GM12878 (cell line): ENCODE results near the gene GLTP. TPM values are rescaled to one million over a fixed set of nuclear protein-coding genes. Genes with fewer than 3 reads are reported as not detected.
A peak's percentile ranks its signal among the peaks of the same experiment; 100 is the strongest.

Experiments used
- ATAC-seq: fragments of 200-7000 bp; cut with Tn5 transposase; 3 replicates; pipeline ENCODE4 v1.9.1; 2020; ENCODE audit warnings: mild to moderate bottlenecking, moderate library complexity
- BruUV-seq: library from RNA; stranded (reverse); fragments of 400-500 nt; replicated peaks from 2 replicates; lab custom pipeline; 2021; lab: Mats Ljungman, UMichigan
- CTCF ChIA-PET: fragments of 300-600 bp; sonication (Branson Sonifier 250); formaldehyde crosslinking; extraction: SDS; loops from one replicate; lab custom pipeline; 2021; ENCODE audit warnings: inconsistent platforms; lab: Yijun Ruan, JAX
- POLR2A ChIA-PET: fragments of 350-600 bp; formaldehyde crosslinking; extraction: SDS; loops from one replicate; lab custom pipeline; 2021; ENCODE audit warnings: inconsistent platforms; lab: Charles Lee
- RAD21 ChIA-PET: fragments of 300-600 bp; sonication (Branson Sonifier 250); formaldehyde crosslinking; loops from one replicate; lab custom pipeline; 2023; ENCODE audit warnings: antibody characterized with exemption; ENCODE audit not compliant: unreplicated experiment; lab: Charles Lee
- SMC1A ChIA-PET: fragments of 300-600 bp; sonication (Branson Sonifier 250); formaldehyde crosslinking; loops from one replicate; lab custom pipeline; 2023; ENCODE audit not compliant: unreplicated experiment, uncharacterized antibody; lab: Charles Lee
- DNase-seq: peaks from one replicate; pipeline ENCODE4 v3.0.0-alpha.2; 2011; ENCODE audit warnings: low read depth, low spot score
- FAIRE-seq: peaks from 3 replicates; lab custom pipeline; 2011; peaks lifted over from hg19 to GRCh38; lab: Jason Lieb, UNC
- H2AFZ ChIP-seq: 2 replicates; pipeline ENCODE4 v1.6.0; 2011; ENCODE audit warnings: low read depth, low read length, control low read depth; ENCODE audit not compliant: control insufficient read depth
- H3K27ac ChIP-seq: 2 replicates; pipeline ENCODE4 v1.5.1; 2011; ENCODE audit warnings: control low read depth; ENCODE audit not compliant: control insufficient read depth, insufficient read depth
- H3K27me3 ChIP-seq, 2 experiments: replicated peaks in 1 of 2; 2 replicates each; pipeline versions ENCODE4 v1.6.0 to v1.6.1; 2011; ENCODE audit warnings: low read length in 1 of 2; ENCODE audit not compliant: control insufficient read depth in 2 of 2, insufficient read depth in 2 of 2
- H3K36me3 ChIP-seq, 2 experiments: 2 replicates each; pipeline ENCODE4 v1.5.1; 2011; ENCODE audit warnings: low read length in 1 of 2; ENCODE audit not compliant: control insufficient read depth in 2 of 2, insufficient read depth in 2 of 2
- H3K4me1 ChIP-seq: 2 replicates; pipeline ENCODE4 v1.6.1; 2011; ENCODE audit warnings: mild to moderate bottlenecking, low read length, moderate library complexity, mixed read lengths; ENCODE audit not compliant: control insufficient read depth, insufficient read depth
- H3K4me2 ChIP-seq: 2 replicates; pipeline ENCODE4 v1.6.0; 2011; ENCODE audit warnings: control low read depth; ENCODE audit not compliant: control insufficient read depth, insufficient read depth
- H3K4me3 ChIP-seq: fragments of 200-600 bp; sonication (generic); 2 replicates; pipeline ENCODE4 v1.5.1; 2016
- H3K79me2 ChIP-seq: 2 replicates; pipeline ENCODE4 v1.6.0; 2011; ENCODE audit warnings: low read length; ENCODE audit not compliant: control insufficient read depth, insufficient read depth
- H3K9ac ChIP-seq: 2 replicates; pipeline ENCODE4 v1.8.0; 2011; ENCODE audit warnings: low read length, control low read depth, mixed read lengths; ENCODE audit not compliant: control insufficient read depth, insufficient read depth
- H3K9me3 ChIP-seq: replicated peaks from 3 replicates; pipeline ENCODE4 v1.5.1; 2011; ENCODE audit warnings: mild to moderate bottlenecking, low read length; ENCODE audit not compliant: control insufficient read depth, insufficient read depth
- H4K20me1 ChIP-seq: 2 replicates; pipeline ENCODE4 v1.6.0; 2011; ENCODE audit not compliant: control insufficient read depth, insufficient read depth
- BCL3 ChIP-seq: IDR thresholded peaks from 2 replicates; pipeline ENCODE4 v1.6.1; 2011; ENCODE audit warnings: borderline replicate concordance, low read depth, mild to moderate bottlenecking, moderate library complexity, low read length; ENCODE audit not compliant: insufficient read depth, poor library complexity, severe bottlenecking
- EED ChIP-seq: sonication (generic); IDR thresholded peaks from 2 replicates; pipeline ENCODE4 v1.6.1; 2016; ENCODE audit warnings: antibody characterized with exemption, low read depth
- IKZF2 ChIP-seq, 2 experiments: fragments of 450-650 bp; IDR thresholded peaks; 2 replicates each; pipeline ENCODE4 v1.6.1; 2017; ENCODE audit warnings: mild to moderate bottlenecking in 2 of 2, moderate library complexity in 2 of 2
- MYC ChIP-seq: IDR thresholded peaks from 2 replicates; pipeline ENCODE4 v1.6.1; 2011; ENCODE audit warnings: mild to moderate bottlenecking, low read length, moderate library complexity, inconsistent platforms; ENCODE audit not compliant: insufficient read depth, insufficient replicate concordance, insufficient read length, severe bottlenecking
- RELB ChIP-seq: fragments of 450-650 bp; IDR thresholded peaks from 2 replicates; pipeline ENCODE4 v1.6.1; 2017; ENCODE audit warnings: low read depth, mild to moderate bottlenecking, moderate library complexity
- SKIL ChIP-seq: fragments of 450-650 bp; IDR thresholded peaks from 2 replicates; pipeline ENCODE4 v1.6.1; 2017; ENCODE audit warnings: mild to moderate bottlenecking, low read depth, inconsistent platforms; ENCODE audit not compliant: poor library complexity, severe bottlenecking
- USF1 ChIP-seq: IDR thresholded peaks from 2 replicates; pipeline ENCODE4 v1.6.1; 2011; ENCODE audit warnings: borderline replicate concordance, low read depth, mild to moderate bottlenecking, moderate library complexity, mixed read lengths, low read length; ENCODE audit not compliant: insufficient read depth; ENCODE audit errors: extremely low read length
- WGBS: methylation state at CpG from one replicate; pipeline ENCODE4 v1.1.6; 2016; ENCODE audit warnings: low lambda C conversion rate; ENCODE audit not compliant: insufficient replicate concordance, insufficient coverage; ENCODE audit errors: missing lambda C conversion rate; 5-methylcytosine and 5-hydroxymethylcytosine counted together
- in situ Hi-C: fragments of 300-500 bp; cut with MboI; formaldehyde crosslinking; loops from 9 replicates; pipeline ENCODE4 v1.14.3; 2018; ENCODE audit warnings: mixed read lengths
- intact Hi-C: fragments of 100-400 bp; cut with micrococcal nuclease; formaldehyde crosslinking; loops from one replicate; pipeline ENCODE4 v1.14.2; 2022; ENCODE audit not compliant: unreplicated experiment
- polyA plus RNA-seq, 11 experiments: library from polyadenylated mRNA; depleted of rRNA in 4 of 11; unstranded in 6 of 11; stranded (reverse) in 5 of 11; fragments of >200 nt; fragmentation: Nextera tagmentation in 4 of 11; fragmentation: Illumina TruSeq in 1 of 11; extraction: Ambion mirVana in 4 of 11; extraction: Trizol in 1 of 11; gene quantifications; 1 replicate in 1 of 11; 2 replicates in 10 of 11; pipeline versions ENCODE4 v1.2.1 to v1.2.3, GENCODE V29; 2011 to 2016; ENCODE audit warnings: inconsistent platforms in 2 of 11, missing spikeins in 2 of 11, low read depth in 1 of 11
- total RNA-seq, 4 experiments: library from RNA; depleted of rRNA in 3 of 4; stranded (reverse); fragments of >200 nt in 3 of 4; fragmentation: Illumina TruSeq in 1 of 4; extraction: Trizol in 1 of 4; gene quantifications; 2 replicates each; pipeline versions ENCODE4 v1.2.1 to v1.2.3, GENCODE V29; 2013 to 2021

GLTP gene
- total and polyA plus RNA-seq, 10 of the 15 experiments (the other 5 are each of a cell fraction or from before 2014, with no cell fraction given): 16.8 to 44.0 (median 25.3) TPM

GRCh38 chr12:109879351-109880042 lies 844 bp downstream of the GLTP start:
- CTCF ChIA-PET: interaction anchor here (1.0 to 4.4 kb wide), 8 partner anchors 9 to 447 kb away, joined by 3 to 55 read pairs (median 4); no protein-coding TSS in a partner anchor
- Histone ChIP-seq H3K9ac (peak overlapping the region; percentile 59), H3K27me3 (no peaks in the 10 kb centered on the region), H3K4me2 (peak overlapping the region; percentile 92), H3K4me1 (peaks cover 29% of the 10 kb centered on the region), H4K20me1 (0 out of 2 replicates have a peak, but pooled peaks cover 2% of the 10 kb centered on the region)
- SMC1A ChIA-PET: interaction anchor here (0.6 to 6.0 kb wide), 4 partner anchors 13 to 389 kb away, joined by 3 to 47 read pairs (median 3); no protein-coding TSS in a partner anchor
- intact Hi-C loops: loop anchor here (1.0 to 2.0 kb wide), 2 partner anchors 27 to 74 kb away; no protein-coding TSS in a partner anchor
- WGBS: 18% methylated on average over 13 of the region's 13 CpGs
- TF ChIP-seq EED (peak; percentile 26; the same call in 1 of the 2 replicates), IKZF2 (IDR thresholded peaks at IDR 0.05) (0 out of 4 replicates have a peak, but pooled peaks have one; percentile 26 to 34), USF1 (no peak), RELB (peak; percentile 44; the same call in 1 of the 2 replicates), BCL3 (no peak), MYC (no peak), SKIL (no peak)
- TF ChIP-seq, all 136 proteins: peak for 3
- no peak for FAIRE-seq
- H3K27ac ChIP-seq: no peak overlapping the region; the same call in 1 of the 2 replicates
- no peaks in the 10 kb centered on the region for H3K9me3 ChIP-seq
- in situ Hi-C loops: loop anchor here (5.0 kb wide), 1 partner anchor 77 kb away; no protein-coding TSS in a partner anchor
- DNase-seq: no peak
- BruUV-seq: no TSS peak
- RAD21 ChIA-PET: interaction anchor here (1.0 to 1.7 kb wide), 4 partner anchors 9 to 34 kb away, joined by 3 to 9 read pairs (median 3); no protein-coding TSS in a partner anchor
- peaks cover 10% of the 10 kb centered on the region for H3K79me2 ChIP-seq
- no peak for ATAC-seq
- H3K36me3 ChIP-seq: no peaks in the 10 kb centered on the region
- peak overlapping the region; percentile 84 for H2AFZ ChIP-seq
- POLR2A ChIA-PET: no interaction called here
- H3K4me3 ChIP-seq: peak overlapping the region; percentile 97
